B cell (primary cell): ENCODE data around the gene ACACB. TPM values are rescaled to one million over a fixed set of nuclear protein-coding genes. Genes with fewer than 3 reads are reported as not detected.

Experiments used
- ATAC-seq: fragments of 200-7000 bp; cut with Tn5 transposase; one replicate; pipeline ENCODE4 v1.10.0; 2021; ENCODE audit warnings: low read depth, mild to moderate bottlenecking, moderate number of reproducible peaks, moderate library complexity
- CTCF ChIA-PET: fragments of 350-600 bp; sonication (Branson Sonifier 250); formaldehyde crosslinking; loops from one replicate; lab custom pipeline; 2021; ENCODE audit warnings: antibody characterized with exemption, inconsistent platforms; lab: Charles Lee
- POLR2A ChIA-PET: fragments of 350-600 bp; sonication (Branson Sonifier 250); formaldehyde crosslinking; loops from one replicate; lab custom pipeline; 2021; ENCODE audit warnings: antibody characterized with exemption; lab: Charles Lee
- DNase-seq: peaks from one replicate; pipeline ENCODE4 v3.0.0; 2013
- H2AFZ ChIP-seq: 2 replicates; pipeline ENCODE4 v1.6.1; 2012; ENCODE audit warnings: mild to moderate bottlenecking, low read depth, low read length; ENCODE audit not compliant: insufficient read depth, poor library complexity, severe bottlenecking
- H3K27ac ChIP-seq, 2 donors: 1 replicate in 1 of 2; 2 replicates in 1 of 2; pipeline ENCODE4 v1.5.1; 2012 to 2013; ENCODE audit warnings: low read length in 2 of 2, mild to moderate bottlenecking in 2 of 2, moderate library complexity in 1 of 2
- H3K27me3 ChIP-seq, 4 experiments: fragments of 200-600 bp in 1 of 4; sonication (generic) in 1 of 4; replicated peaks in 1 of 4; 1 replicate in 2 of 4; 2 replicates in 2 of 4; pipeline versions ENCODE4 v1.6.1 to v1.7.0; 2013 to 2016; ENCODE audit warnings: low read length in 3 of 4, mild to moderate bottlenecking in 2 of 4, mixed read lengths in 1 of 4, moderate library complexity in 1 of 4; ENCODE audit not compliant: insufficient read depth in 4 of 4, control insufficient read depth in 3 of 4; ENCODE audit errors: control extremely low read depth in 1 of 4
- H3K36me3 ChIP-seq, 2 experiments: replicated peaks in 1 of 2; 1 replicate in 1 of 2; 2 replicates in 1 of 2; pipeline versions ENCODE4 v1.6.1 to v1.7.1; 2013; ENCODE audit warnings: low read length in 1 of 2; ENCODE audit not compliant: insufficient read depth in 2 of 2, control insufficient read depth in 1 of 2; ENCODE audit errors: control extremely low read depth in 1 of 2, extremely low read depth in 1 of 2
- H3K4me1 ChIP-seq, 2 donors: fragments of 200-600 bp in 1 of 2; sonication (generic) in 1 of 2; 1 replicate in 1 of 2; 2 replicates in 1 of 2; pipeline versions ENCODE4 v1.5.1 to v1.6.1; 2013 to 2017; ENCODE audit warnings: low read length in 2 of 2; ENCODE audit not compliant: control insufficient read depth in 2 of 2, insufficient read depth in 2 of 2
- H3K4me2 ChIP-seq: replicated peaks from 2 replicates; pipeline ENCODE3; 2012; ENCODE audit warnings: mild to moderate bottlenecking, low read depth, low read length; ENCODE audit not compliant: poor library complexity, severe bottlenecking
- H3K4me3 ChIP-seq, 5 experiments: fragments of 200-600 bp in 1 of 5; sonication (generic) in 1 of 5; 1 replicate in 3 of 5; 2 replicates in 2 of 5; pipeline versions ENCODE4 v1.5.1 to v1.7.0; 2011 to 2016; ENCODE audit warnings: low read length in 4 of 5, mild to moderate bottlenecking in 4 of 5, low read depth in 2 of 5, control low read depth in 1 of 5, moderate library complexity in 1 of 5; ENCODE audit not compliant: insufficient read depth in 1 of 5; ENCODE audit errors: control extremely low read depth in 1 of 5, extremely low read depth in 1 of 5
- H3K79me2 ChIP-seq: fragments of 200-600 bp; sonication (generic); one replicate; pipeline ENCODE4 v1.6.0; 2016; ENCODE audit warnings: low read length; ENCODE audit not compliant: control insufficient read depth, insufficient read depth
- H3K9ac ChIP-seq: fragments of 200-600 bp; sonication (generic); 2 replicates; pipeline ENCODE4 v1.6.1; 2017; ENCODE audit warnings: mild to moderate bottlenecking, low read length, moderate library complexity
- H3K9me3 ChIP-seq, 3 donors: one replicate each; pipeline versions ENCODE4 v1.6.1 to v1.7.1; 2013; ENCODE audit warnings: low read length in 2 of 3; ENCODE audit not compliant: control insufficient read depth in 2 of 3, insufficient read depth in 1 of 3; ENCODE audit errors: control extremely low read depth in 1 of 3
- H4K20me1 ChIP-seq: 2 replicates; pipeline ENCODE4 v1.6.0; 2012; ENCODE audit warnings: mild to moderate bottlenecking, low read length; ENCODE audit not compliant: insufficient read depth, control insufficient read depth, poor library complexity, severe bottlenecking
- H3K27ac Mint-ChIP-seq: one replicate; pipeline ENCODE4 v1.8.0; 2021; ENCODE audit warnings: mixed read lengths
- H3K27me3 Mint-ChIP-seq: one replicate; pipeline ENCODE4 v1.8.0; 2021; ENCODE audit warnings: mixed read lengths
- H3K4me1 Mint-ChIP-seq: one replicate; pipeline ENCODE4 v1.8.0; 2021; ENCODE audit warnings: mixed read lengths
- H3K4me3 Mint-ChIP-seq: one replicate; pipeline ENCODE4 v1.8.0; 2021; ENCODE audit warnings: mixed read lengths
- H3K9me3 Mint-ChIP-seq: one replicate; pipeline ENCODE4 v1.8.0; 2022; ENCODE audit warnings: mixed read lengths; ENCODE audit not compliant: insufficient read depth
- CTCF ChIP-seq: fragments of 200-600 bp; IDR thresholded peaks from one replicate; pipeline ENCODE4 v1.8.0; 2022; ENCODE audit warnings: antibody characterized with exemption, mild to moderate bottlenecking
- EZH2 ChIP-seq: IDR thresholded peaks from 2 replicates; pipeline ENCODE4 v1.6.1; 2012; ENCODE audit warnings: borderline replicate concordance, low read depth, mild to moderate bottlenecking, moderate library complexity, low read length; ENCODE audit not compliant: insufficient read depth, poor library complexity, severe bottlenecking
- WGBS: methylation state at CpG from one replicate; pipeline ENCODE4 v1.1.5; 2013; ENCODE audit warnings: missing lambda C conversion rate; ENCODE audit not compliant: insufficient coverage; 5-methylcytosine and 5-hydroxymethylcytosine counted together
- intact Hi-C: fragments of 100-400 bp; cut with micrococcal nuclease; formaldehyde crosslinking; loops from one replicate; pipeline ENCODE4 v1.10.0; 2022
- polyA plus RNA-seq: library from polyadenylated mRNA; depleted of rRNA; stranded (reverse); fragments of >200 nt; gene quantifications from 2 replicates; pipeline ENCODE4 v1.2.3, GENCODE V29; 2012
- total RNA-seq, 2 donors: library from RNA; stranded (reverse); fragments of 120-200 nt in 1 of 2; gene quantifications; 1 replicate in 1 of 2; 2 replicates in 1 of 2; pipeline versions ENCODE4 v1.2.3 to v1.2.4, GENCODE V29; 2013 to 2022

The ACACB gene
- total and polyA plus RNA-seq, 2 donors (not counting 1 experiment from before 2014, with no cell fraction given): 7.4 to 27.5 TPM

GRCh38 chr12:109276160-109276559 is 159.8 kb downstream of the ACACB start:
- H4K20me1 ChIP-seq: no peaks in the 10 kb centered on the region
- no peaks in the 10 kb centered on the region for H3K36me3 ChIP-seq
- Mint-ChIP-seq H3K9me3 (no peaks in the 10 kb centered on the region), H3K4me3 (no peak overlapping the region), H3K4me1 (no peaks in the 10 kb centered on the region), H3K27ac (no peak overlapping the region), H3K27me3 (peaks cover 20% of the 10 kb centered on the region)
- H2AFZ ChIP-seq: no peak overlapping the region
- H3K9ac ChIP-seq: no peak overlapping the region
- no peak for DNase-seq
- H3K4me2 ChIP-seq: no peak overlapping the region
- no peak for TF ChIP-seq EZH2
- TF ChIP-seq CTCF: no peak
- H3K27ac ChIP-seq: no peak overlapping the region
- intact Hi-C loops: no loop called here
- no peaks in the 10 kb centered on the region for H3K79me2 ChIP-seq
- POLR2A ChIA-PET: no interaction called here
- CTCF ChIA-PET: no interaction called here
- H3K27me3 ChIP-seq: no peaks in the 10 kb centered on the region
- no peak for ATAC-seq
- H3K4me1 ChIP-seq: no peaks in the 10 kb centered on the region
- no peak overlapping the region for H3K4me3 ChIP-seq
- WGBS: 98% methylated on average over 5 of the region's 5 CpGs
- no peaks in the 10 kb centered on the region for H3K9me3 ChIP-seq

DNA sequence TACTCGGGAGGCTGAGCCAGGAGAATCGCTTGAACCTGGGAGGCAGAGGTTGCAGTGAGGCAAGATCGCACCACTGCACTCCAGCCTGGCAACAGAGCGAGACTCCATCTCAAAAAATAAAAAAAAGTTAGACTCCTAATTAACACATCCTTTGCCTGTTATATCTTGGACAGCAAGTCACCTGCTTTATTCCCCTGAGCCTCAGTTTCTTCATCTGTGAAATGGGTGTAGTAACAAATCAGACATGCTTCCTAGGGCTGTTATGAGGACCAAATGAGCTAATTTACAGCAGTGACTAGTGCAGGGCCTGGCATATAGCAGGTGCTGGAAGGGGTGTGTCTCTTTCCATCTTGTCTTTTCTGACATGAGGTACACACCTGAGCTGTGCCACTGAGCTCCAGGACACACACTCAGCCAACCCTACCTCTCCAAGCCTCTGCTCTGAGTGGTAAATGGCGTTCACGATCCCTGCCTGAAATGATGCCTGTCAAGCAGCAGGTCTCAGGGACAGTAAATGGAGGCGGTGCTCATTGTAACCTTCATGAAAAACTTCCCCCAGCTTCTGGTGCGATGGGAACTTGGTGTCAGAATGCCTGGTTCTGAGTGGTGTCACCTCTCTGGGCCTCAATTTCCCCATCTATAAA is 161.0 kb downstream of the ACACB start:
- no peak for TF ChIP-seq CTCF
- H3K36me3 ChIP-seq: no peaks in the 10 kb centered on the region
- CTCF ChIA-PET: no interaction called here
- ATAC-seq: no peak
- H3K27ac ChIP-seq: no peak overlapping the region
- H3K9me3 ChIP-seq: no peaks in the 10 kb centered on the region
- 88% methylated on average over 5 of the region's 8 CpGs for WGBS
- no peak overlapping the region for H2AFZ ChIP-seq
- no peak overlapping the region for H3K27ac Mint-ChIP-seq
- H3K27me3 ChIP-seq: no peaks in the 10 kb centered on the region
- no peak overlapping the region for H3K4me3 Mint-ChIP-seq
- H3K27me3 Mint-ChIP-seq: peaks cover 20% of the 10 kb centered on the region
- H3K4me1 Mint-ChIP-seq: no peaks in the 10 kb centered on the region
- no peak for DNase-seq
- no peak overlapping the region for H3K4me3 ChIP-seq
- no peaks in the 10 kb centered on the region for H3K9me3 Mint-ChIP-seq
- no peaks in the 10 kb centered on the region for H3K4me1 ChIP-seq
- no peaks in the 10 kb centered on the region for H3K79me2 ChIP-seq
- no peaks in the 10 kb centered on the region for H4K20me1 ChIP-seq
- no peak overlapping the region for H3K9ac ChIP-seq
- POLR2A ChIA-PET: no interaction called here
- H3K4me2 ChIP-seq: no peak overlapping the region
- intact Hi-C loops: no loop called here
